HG02642 (cell line): ENCODE results near the gene IFIT1.
"Not testable (repeated sequence)": the region's sequence is repeated elsewhere in the genome, so short reads cannot be mapped to it uniquely, and the experiment has no call there.

ENCODE experiments used
- ATAC-seq: cut with Tn5 transposase; IDR thresholded peaks from one replicate; pipeline ENCODE4 v1.9.1; 2021; ENCODE audit warnings: mild to moderate bottlenecking; ENCODE audit not compliant: unreplicated experiment, poor library complexity

Gene IFIT1

GRCh38 chr10:89363729-89364442, 28.5 kb upstream of the IFIT1 start:
- no peak for ATAC-seq

DNA sequence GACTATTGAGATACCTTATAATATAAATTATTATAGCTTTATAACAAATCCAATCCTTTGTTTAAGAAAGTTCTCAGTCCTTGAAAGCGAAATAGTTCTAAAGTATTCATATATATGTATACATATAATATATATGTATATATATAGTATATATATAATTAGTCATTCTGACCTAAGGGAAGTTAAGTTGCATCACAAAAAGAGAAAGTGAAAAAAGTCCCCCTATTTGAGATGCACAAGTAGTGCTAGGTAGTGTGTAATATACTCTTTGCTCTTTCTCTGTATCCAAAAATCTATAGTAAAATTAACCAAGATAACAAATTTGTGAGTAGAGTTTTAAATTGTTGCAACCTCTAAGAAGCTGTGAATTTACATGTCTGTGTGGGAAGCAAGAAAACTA, 27.9 kb upstream of the IFIT1 start:
- no peak for ATAC-seq

- ATAC-seq = peak; percentile 70
Observed at GRCh38 chr10:89367529-89367928, 24.9 kb upstream of the IFIT1 start.

DNA sequence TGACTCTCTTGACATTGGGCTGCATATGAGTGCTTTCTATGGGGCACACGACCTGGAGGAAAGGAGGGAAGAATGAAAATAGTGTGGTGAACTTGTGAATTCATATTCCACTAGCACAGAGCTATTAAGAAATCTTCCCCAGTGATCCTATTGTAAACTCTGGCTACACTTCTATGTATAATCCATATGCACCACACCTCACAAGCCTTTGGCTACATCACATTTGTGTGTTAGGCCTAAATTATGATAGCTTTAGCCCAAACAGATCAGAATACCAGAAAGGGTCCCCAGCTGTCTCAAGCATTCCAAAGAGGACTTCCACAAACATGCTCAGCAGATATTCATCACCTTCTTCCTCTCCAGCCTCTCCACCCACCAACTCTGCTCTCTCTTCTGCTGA, 24.3 kb upstream of the IFIT1 start:
- no peak for ATAC-seq

GRCh38 chr10:89369156-89370105, 23.0 kb upstream of the IFIT1 start:
- ATAC-seq = no peak

DNA sequence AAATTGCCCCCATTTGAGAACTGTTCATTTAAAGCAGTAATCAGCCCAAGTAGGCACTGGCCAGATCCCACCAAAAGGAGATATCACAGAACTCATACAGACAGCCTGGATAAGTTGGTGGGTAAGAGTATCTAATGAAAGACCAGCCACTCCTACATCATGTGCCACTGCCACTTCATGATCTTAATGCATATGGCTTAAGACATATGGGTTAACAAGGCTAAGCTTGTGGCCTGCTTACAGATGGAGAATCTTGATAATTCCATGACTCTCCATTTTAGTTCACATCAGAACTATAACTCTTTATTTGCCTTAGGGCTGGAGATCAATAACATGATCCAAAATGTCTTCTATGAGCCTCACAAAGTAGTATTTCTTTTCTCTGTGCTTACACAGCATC, 21.3 kb upstream of the IFIT1 start:
- no peak for ATAC-seq

GRCh38 chr10:89371987-89372386, 20.4 kb upstream of the IFIT1 start:
- no peak for ATAC-seq

DNA sequence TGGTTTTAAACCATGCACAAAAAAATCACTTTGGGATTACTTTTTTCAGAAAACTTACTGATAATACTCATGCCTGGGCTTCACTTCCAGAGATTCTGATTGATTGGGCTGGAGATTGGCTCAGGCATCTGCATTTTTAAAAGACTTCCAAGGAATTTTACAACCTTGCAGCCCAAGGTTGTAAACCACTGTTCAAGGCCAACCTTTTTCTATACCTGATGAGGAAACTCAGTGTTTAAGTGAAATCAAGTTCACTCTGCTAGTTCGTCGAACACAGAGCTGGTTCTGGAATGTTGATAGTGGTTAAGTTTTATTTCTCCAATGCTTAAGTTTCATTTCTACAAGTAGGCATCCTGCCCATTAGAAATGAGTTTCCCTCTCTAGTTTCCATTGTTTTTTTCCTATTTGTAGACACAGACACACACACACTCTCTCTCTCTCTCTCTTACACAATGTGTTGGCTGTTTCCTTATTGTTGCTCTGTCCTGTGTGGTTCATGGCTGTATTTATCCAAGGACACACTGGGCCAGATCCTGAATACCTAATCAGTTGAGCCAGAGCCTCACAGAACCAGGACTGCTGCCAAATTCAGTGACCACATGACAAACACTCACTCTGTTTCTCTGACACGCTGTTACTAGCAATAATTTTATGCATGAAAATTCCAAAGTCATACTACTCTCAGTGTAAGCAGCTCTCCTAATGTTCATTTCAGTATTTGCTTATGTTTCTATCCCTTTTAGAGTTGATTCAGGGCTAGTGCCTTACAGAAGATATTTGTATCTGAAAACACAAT, 18.3 kb upstream of the IFIT1 start:
- no peak for ATAC-seq

- no peak for ATAC-seq
Observed at GRCh38 chr10:89374713-89375141, 17.7 kb upstream of the IFIT1 start.

GRCh38 chr10:89377705-89378637, 14.5 kb upstream of the IFIT1 start, which contains the start of gene IFIT1B:
IFIT1B (plus strand) TSS chr10:89378056; CDS start chr10:89378136, 80 bp downstream.
- no peak for ATAC-seq

- ATAC-seq = no peak
Observed at GRCh38 chr10:89379103-89379502, 13.3 kb upstream of the IFIT1 start.

DNA sequence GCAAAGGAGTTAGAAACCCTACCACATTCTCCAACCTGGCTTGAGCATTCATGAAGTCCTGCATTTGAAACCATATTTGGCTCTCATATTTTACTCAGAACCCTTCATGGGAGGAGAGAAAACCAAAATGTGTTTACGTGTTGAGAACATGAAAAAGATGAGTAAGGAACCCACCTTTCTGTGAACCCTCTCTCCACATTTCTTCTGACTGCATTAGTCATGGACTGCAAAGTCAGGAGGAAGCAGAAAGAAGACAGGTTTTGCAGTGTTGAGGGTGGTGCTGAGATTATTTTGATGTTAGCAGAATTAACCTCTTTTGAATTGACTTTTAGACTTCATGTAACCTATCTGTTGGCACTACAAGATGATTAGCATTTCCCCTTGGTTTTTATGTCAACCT, 9.7 kb upstream of the IFIT1 start:
- no peak for ATAC-seq

DNA sequence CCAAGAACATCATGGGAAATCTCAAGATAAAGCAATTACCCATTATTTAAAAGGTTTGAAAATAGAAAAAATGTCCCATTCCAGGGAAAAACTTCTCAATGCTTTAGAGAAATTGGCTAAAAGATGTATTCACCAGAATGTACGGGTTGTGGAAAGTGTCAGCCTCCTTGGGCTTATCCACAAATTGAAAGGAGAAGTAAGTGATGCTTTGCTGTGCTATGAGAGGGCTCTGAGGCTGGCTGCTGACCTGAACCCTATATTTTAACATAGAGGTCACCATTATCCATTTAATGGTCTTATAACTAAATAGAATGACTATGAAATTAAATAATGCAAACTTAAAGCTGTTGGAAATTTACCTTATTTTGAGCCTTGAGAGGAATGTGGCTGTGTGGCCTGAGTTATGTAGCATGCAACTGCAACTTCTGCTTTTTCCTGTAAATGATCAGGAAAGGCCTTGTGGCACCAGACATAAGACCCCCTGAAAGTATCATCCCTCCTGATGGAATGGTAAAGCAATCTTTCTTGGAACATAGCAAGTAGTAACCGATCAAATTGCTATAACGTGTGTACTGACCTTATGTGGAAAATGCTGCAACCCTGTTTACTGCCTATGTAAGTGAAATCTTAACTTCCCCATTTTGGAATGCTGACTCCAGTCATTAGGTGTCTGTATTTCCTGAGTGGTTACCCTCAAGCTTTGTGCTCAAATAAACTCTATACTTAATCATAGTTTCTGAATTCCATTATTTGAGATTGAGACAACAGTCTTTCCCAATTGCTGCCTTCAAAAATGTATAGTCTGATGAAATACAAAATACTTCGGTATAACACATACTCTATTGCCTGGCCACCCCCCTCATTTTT, 7.7 kb upstream of the IFIT1 start:
- no peak for ATAC-seq

DNA sequence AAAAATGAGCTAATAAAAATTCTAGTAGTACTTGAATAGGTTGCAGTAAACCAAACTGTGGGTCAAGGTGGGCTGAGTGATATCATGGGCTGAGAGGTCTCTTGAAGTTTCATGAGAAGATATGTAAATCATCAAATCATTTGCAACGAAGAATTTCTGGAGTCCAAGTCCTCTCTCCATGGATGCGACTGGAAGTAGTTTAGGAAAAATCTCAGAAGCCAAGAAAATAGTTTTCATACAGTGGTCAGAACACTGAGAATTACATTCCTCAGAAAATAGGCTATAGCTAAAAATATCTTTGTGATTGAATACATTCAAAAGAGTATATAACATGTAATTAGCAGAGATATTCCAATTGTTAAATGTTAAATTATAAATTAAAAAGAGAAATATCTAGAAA, 3.6 kb upstream of the IFIT1 start:
- no peak for ATAC-seq

GRCh38 chr10:89389254-89389653, 3.2 kb upstream of the IFIT1 start:
- no peak for ATAC-seq

DNA sequence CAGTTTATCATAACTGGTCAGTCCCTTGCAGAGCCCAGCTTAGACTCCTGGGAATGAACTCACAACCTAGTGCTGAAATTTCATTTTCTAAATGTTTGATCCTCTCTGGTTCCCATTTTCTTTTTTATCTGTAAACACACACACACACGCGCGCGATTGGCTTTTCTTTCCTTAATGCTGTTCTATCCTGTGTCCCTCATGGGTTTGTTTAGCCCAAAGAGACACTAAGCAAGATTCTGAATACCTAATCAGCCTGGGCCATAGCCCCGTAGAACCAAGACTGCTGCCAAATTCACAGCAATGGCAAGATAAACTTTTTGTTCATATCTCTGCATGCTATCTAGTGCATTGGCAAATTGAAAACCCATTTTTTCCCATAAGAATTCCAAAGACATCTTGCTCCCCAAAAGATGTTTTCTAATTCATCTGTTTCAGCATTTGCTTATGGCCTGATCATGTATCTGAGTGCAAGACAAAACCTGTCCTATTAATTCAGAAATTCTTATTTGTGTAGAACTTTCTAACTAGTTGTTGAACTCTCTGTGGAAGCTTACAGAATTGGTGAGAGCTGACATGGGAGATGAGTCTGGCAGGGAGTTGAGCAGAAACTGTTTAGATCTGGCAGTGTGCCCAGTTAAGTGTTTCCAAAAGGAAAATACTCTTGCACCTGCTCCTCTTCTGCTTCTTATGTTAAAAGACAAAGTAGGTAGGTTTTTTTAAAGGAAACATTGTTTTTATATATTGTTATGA, 1.8 kb upstream of the IFIT1 start:
- no peak for ATAC-seq

GRCh38 chr10:89391226-89391576, 1.2 kb upstream of the IFIT1 start:
- ATAC-seq = not testable (repeated sequence)

DNA sequence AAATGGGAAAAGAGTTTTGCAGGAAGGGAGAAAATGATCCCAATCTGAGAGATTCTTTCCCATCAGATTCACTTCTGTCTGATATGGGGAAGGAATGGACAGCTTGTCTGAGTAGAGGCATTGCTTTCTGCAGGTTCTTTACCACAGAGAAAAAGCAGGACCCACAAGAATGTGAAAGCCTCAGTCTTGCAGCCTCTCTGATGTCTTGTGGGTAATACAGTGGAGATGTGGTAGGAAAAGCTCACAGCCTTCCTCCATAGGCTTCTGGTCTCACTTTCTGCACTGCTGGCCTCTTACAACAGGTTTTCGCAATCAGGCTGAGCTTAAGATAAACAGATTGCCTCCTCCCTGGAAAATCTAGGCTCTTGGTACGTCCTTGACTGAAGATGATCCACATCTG, 551 bp downstream of the IFIT1 start:
- peak; percentile 34 for ATAC-seq
